Brain microvascular endothelial cell (primary cell): ENCODE results near the gene PAX3.

Experiments used
- DNase-seq: peaks from one replicate; pipeline ENCODE4 v3.0.0-alpha.2; 2020
- H3K27ac ChIP-seq: fragments of 250-450 bp; sonication (Bioruptor Pico); 2 replicates; pipeline ENCODE4 v1.5.1; 2020; ENCODE audit warnings: mild to moderate bottlenecking, moderate library complexity
- H3K27me3 ChIP-seq: fragments of 250-450 bp; sonication (Bioruptor Pico); replicated peaks from 2 replicates; pipeline ENCODE4 v1.5.1; 2020; ENCODE audit warnings: mild to moderate bottlenecking
- H3K36me3 ChIP-seq: fragments of 250-450 bp; sonication (Bioruptor Pico); replicated peaks from 2 replicates; pipeline ENCODE4 v1.5.1; 2020; ENCODE audit warnings: mild to moderate bottlenecking
- H3K4me3 ChIP-seq: 2 replicates; pipeline ENCODE4 v1.5.1; 2011; ENCODE audit warnings: low read depth, mild to moderate bottlenecking, control low read depth, low read length, moderate library complexity
- in situ Hi-C: cut with HindIII; loops from 2 replicates; pipeline ENCODE4 v1.10.0; 2017; ENCODE audit warnings: low sequenced_read_pairs, low pct_ligation_motif_present
- TF ChIP-seq, protein P1 (sequence below): IDR thresholded peaks from 2 replicates; pipeline ENCODE4 v1.5.1; 2011; ENCODE audit warnings: low read depth, mild to moderate bottlenecking, moderate library complexity, low read length, control low read depth, inconsistent platforms; ENCODE audit errors: missing control alignments

The PAX3 gene

DNA sequence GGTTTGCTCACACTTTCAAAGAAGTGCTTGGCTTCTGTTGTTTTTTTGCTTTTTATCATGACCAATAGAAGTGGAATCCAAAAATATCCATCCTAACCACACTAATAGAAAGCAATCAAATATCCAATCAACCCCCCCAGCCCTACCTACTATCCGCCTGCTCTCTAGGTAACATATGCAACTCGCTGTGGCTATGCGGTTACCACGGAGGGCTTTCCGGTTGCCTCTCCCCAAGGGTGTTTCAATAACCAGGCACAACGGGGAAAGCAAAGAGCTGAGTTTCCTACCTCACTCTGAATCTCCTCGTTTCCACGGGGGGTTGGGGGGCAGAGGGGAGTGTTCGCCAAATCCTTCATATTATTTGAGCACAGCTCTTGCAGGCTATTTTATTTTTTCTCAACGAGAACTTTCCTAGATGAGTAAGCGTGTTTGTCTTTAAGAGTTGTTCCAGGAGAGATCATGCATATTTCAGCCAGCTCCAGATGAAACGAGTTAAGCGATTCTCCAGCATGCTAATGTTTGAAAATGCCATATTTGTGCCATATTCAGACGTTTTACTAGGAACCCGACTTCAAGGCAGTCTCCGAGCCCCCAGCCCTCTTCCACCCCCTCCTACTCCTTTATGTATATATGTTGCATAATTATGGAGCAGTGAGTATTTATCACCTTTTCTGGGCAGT lies 30.3 kb downstream of the PAX3 start:
- no peak for DNase-seq
- no peaks in the 10 kb centered on the region for H3K36me3 ChIP-seq
- H3K4me3 ChIP-seq, result no peak overlapping the region
- H3K27ac ChIP-seq, result no peak overlapping the region
- no peaks in the 10 kb centered on the region for H3K27me3 ChIP-seq
- in situ Hi-C loops, result no loop called here
- TF ChIP-seq, protein P1, sequence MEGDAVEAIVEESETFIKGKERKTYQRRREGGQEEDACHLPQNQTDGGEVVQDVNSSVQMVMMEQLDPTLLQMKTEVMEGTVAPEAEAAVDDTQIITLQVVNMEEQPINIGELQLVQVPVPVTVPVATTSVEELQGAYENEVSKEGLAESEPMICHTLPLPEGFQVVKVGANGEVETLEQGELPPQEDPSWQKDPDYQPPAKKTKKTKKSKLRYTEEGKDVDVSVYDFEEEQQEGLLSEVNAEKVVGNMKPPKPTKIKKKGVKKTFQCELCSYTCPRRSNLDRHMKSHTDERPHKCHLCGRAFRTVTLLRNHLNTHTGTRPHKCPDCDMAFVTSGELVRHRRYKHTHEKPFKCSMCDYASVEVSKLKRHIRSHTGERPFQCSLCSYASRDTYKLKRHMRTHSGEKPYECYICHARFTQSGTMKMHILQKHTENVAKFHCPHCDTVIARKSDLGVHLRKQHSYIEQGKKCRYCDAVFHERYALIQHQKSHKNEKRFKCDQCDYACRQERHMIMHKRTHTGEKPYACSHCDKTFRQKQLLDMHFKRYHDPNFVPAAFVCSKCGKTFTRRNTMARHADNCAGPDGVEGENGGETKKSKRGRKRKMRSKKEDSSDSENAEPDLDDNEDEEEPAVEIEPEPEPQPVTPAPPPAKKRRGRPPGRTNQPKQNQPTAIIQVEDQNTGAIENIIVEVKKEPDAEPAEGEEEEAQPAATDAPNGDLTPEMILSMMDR, result no peak

GRCh38 chr2:222264791-222265320 lies 33.9 kb downstream of the PAX3 start:
- TF ChIP-seq, protein P1, result no peak
- no peaks in the 10 kb centered on the region for H3K27me3 ChIP-seq

GRCh38 chr2:222261504-222261903 lies 37.3 kb downstream of the PAX3 start:
- H3K4me3 ChIP-seq, result no peak overlapping the region
- TF ChIP-seq, protein P1, result no peak
- H3K27me3 ChIP-seq, result no peaks in the 10 kb centered on the region
- H3K27ac ChIP-seq, result no peak overlapping the region
- in situ Hi-C loops, result no loop called here
- no peak for DNase-seq
- H3K36me3 ChIP-seq, result no peaks in the 10 kb centered on the region

More at GRCh38 chr2:222264791-222265320, 33.9 kb downstream of the PAX3 start:
- DNase-seq, result no peak
- H3K27ac ChIP-seq, result no peak overlapping the region
- no peaks in the 10 kb centered on the region for H3K36me3 ChIP-seq
- no peak overlapping the region for H3K4me3 ChIP-seq
- in situ Hi-C loops, result no loop called here

- H3K27me3 ChIP-seq, result no peaks in the 10 kb centered on the region
- H3K4me3 ChIP-seq, result no peak overlapping the region
- no peaks in the 10 kb centered on the region for H3K36me3 ChIP-seq
- no peak overlapping the region for H3K27ac ChIP-seq
- in situ Hi-C loops, result no loop called here
- no peak for DNase-seq
- TF ChIP-seq, protein P1, result no peak
These were observed 41.2 kb downstream of the PAX3 start for GRCh38 chr2:222257645-222258044.

GRCh38 chr2:222256250-222256649 lies 42.5 kb downstream of the PAX3 start:
- H3K36me3 ChIP-seq, result no peaks in the 10 kb centered on the region
- H3K27me3 ChIP-seq, result no peaks in the 10 kb centered on the region
- no peak overlapping the region for H3K4me3 ChIP-seq
- TF ChIP-seq, protein P1, result no peak
- in situ Hi-C loops, result no loop called here
- no peak for DNase-seq
- no peak overlapping the region for H3K27ac ChIP-seq

DNA sequence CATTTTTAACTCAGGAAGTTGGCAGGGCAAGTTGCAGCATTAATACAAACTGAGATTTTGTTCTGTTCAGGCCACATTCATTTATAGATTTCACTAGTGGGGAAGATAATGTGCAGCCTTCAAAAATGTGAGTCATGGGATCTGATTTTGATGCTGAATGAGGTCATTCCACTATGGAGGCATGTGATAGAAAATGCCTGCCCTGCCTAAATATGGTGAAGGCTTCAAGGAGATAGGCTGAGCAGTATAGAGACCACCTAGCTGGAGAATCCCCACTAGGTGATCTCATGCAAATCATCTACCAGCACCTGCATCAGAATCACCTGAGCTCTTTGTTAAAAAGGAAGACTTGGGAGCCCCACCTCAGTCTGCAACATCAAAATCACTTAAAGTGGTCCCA lies 43.7 kb downstream of the PAX3 start:
- in situ Hi-C loops, result no loop called here

More for the DNA sequence above, 43.7 kb downstream of the PAX3 start:
- TF ChIP-seq, protein P1, result no peak
- no peaks in the 10 kb centered on the region for H3K27me3 ChIP-seq
- H3K36me3 ChIP-seq, result no peaks in the 10 kb centered on the region
- no peak overlapping the region for H3K4me3 ChIP-seq
- H3K27ac ChIP-seq, result no peak overlapping the region
- no peak for DNase-seq
